B cell (primary cell): ENCODE data around the gene FAM111B. TPM values are rescaled to one million over a fixed set of nuclear protein-coding genes. Genes with fewer than 3 reads are reported as not detected.
A peak's percentile ranks its signal among the peaks of the same experiment; 100 is the strongest.

ENCODE experiments used
- ATAC-seq: fragments of 200-7000 bp; cut with Tn5 transposase; one replicate; pipeline ENCODE4 v1.10.0; 2021; ENCODE audit warnings: low read depth, mild to moderate bottlenecking, moderate number of reproducible peaks, moderate library complexity
- CTCF ChIA-PET: fragments of 350-600 bp; sonication (Branson Sonifier 250); formaldehyde crosslinking; loops from one replicate; lab custom pipeline; 2021; ENCODE audit warnings: antibody characterized with exemption, inconsistent platforms; lab: Charles Lee
- POLR2A ChIA-PET: fragments of 350-600 bp; sonication (Branson Sonifier 250); formaldehyde crosslinking; loops from one replicate; lab custom pipeline; 2021; ENCODE audit warnings: antibody characterized with exemption; lab: Charles Lee
- DNase-seq: peaks from one replicate; pipeline ENCODE4 v3.0.0; 2013
- H2AFZ ChIP-seq: 2 replicates; pipeline ENCODE4 v1.6.1; 2012; ENCODE audit warnings: mild to moderate bottlenecking, low read depth, low read length; ENCODE audit not compliant: insufficient read depth, poor library complexity, severe bottlenecking
- H3K27ac ChIP-seq, 2 donors: 1 replicate in 1 of 2; 2 replicates in 1 of 2; pipeline ENCODE4 v1.5.1; 2012 to 2013; ENCODE audit warnings: low read length in 2 of 2, mild to moderate bottlenecking in 2 of 2, moderate library complexity in 1 of 2
- H3K27me3 ChIP-seq, 4 experiments: fragments of 200-600 bp in 1 of 4; sonication (generic) in 1 of 4; replicated peaks in 1 of 4; 1 replicate in 2 of 4; 2 replicates in 2 of 4; pipeline versions ENCODE4 v1.6.1 to v1.7.0; 2013 to 2016; ENCODE audit warnings: low read length in 3 of 4, mild to moderate bottlenecking in 2 of 4, mixed read lengths in 1 of 4, moderate library complexity in 1 of 4; ENCODE audit not compliant: insufficient read depth in 4 of 4, control insufficient read depth in 3 of 4; ENCODE audit errors: control extremely low read depth in 1 of 4
- H3K36me3 ChIP-seq, 2 experiments: replicated peaks in 1 of 2; 1 replicate in 1 of 2; 2 replicates in 1 of 2; pipeline versions ENCODE4 v1.6.1 to v1.7.1; 2013; ENCODE audit warnings: low read length in 1 of 2; ENCODE audit not compliant: insufficient read depth in 2 of 2, control insufficient read depth in 1 of 2; ENCODE audit errors: control extremely low read depth in 1 of 2, extremely low read depth in 1 of 2
- H3K4me1 ChIP-seq, 2 donors: fragments of 200-600 bp in 1 of 2; sonication (generic) in 1 of 2; 1 replicate in 1 of 2; 2 replicates in 1 of 2; pipeline versions ENCODE4 v1.5.1 to v1.6.1; 2013 to 2017; ENCODE audit warnings: low read length in 2 of 2; ENCODE audit not compliant: control insufficient read depth in 2 of 2, insufficient read depth in 2 of 2
- H3K4me2 ChIP-seq: replicated peaks from 2 replicates; pipeline ENCODE3; 2012; ENCODE audit warnings: mild to moderate bottlenecking, low read depth, low read length; ENCODE audit not compliant: poor library complexity, severe bottlenecking
- H3K4me3 ChIP-seq, 5 experiments: fragments of 200-600 bp in 1 of 5; sonication (generic) in 1 of 5; 1 replicate in 3 of 5; 2 replicates in 2 of 5; pipeline versions ENCODE4 v1.5.1 to v1.7.0; 2011 to 2016; ENCODE audit warnings: low read length in 4 of 5, mild to moderate bottlenecking in 4 of 5, low read depth in 2 of 5, control low read depth in 1 of 5, moderate library complexity in 1 of 5; ENCODE audit not compliant: insufficient read depth in 1 of 5; ENCODE audit errors: control extremely low read depth in 1 of 5, extremely low read depth in 1 of 5
- H3K79me2 ChIP-seq: fragments of 200-600 bp; sonication (generic); one replicate; pipeline ENCODE4 v1.6.0; 2016; ENCODE audit warnings: low read length; ENCODE audit not compliant: control insufficient read depth, insufficient read depth
- H3K9ac ChIP-seq: fragments of 200-600 bp; sonication (generic); 2 replicates; pipeline ENCODE4 v1.6.1; 2017; ENCODE audit warnings: mild to moderate bottlenecking, low read length, moderate library complexity
- H3K9me3 ChIP-seq, 3 donors: one replicate each; pipeline versions ENCODE4 v1.6.1 to v1.7.1; 2013; ENCODE audit warnings: low read length in 2 of 3; ENCODE audit not compliant: control insufficient read depth in 2 of 3, insufficient read depth in 1 of 3; ENCODE audit errors: control extremely low read depth in 1 of 3
- H4K20me1 ChIP-seq: 2 replicates; pipeline ENCODE4 v1.6.0; 2012; ENCODE audit warnings: mild to moderate bottlenecking, low read length; ENCODE audit not compliant: insufficient read depth, control insufficient read depth, poor library complexity, severe bottlenecking
- H3K27ac Mint-ChIP-seq: one replicate; pipeline ENCODE4 v1.8.0; 2021; ENCODE audit warnings: mixed read lengths
- H3K27me3 Mint-ChIP-seq: one replicate; pipeline ENCODE4 v1.8.0; 2021; ENCODE audit warnings: mixed read lengths
- H3K4me1 Mint-ChIP-seq: one replicate; pipeline ENCODE4 v1.8.0; 2021; ENCODE audit warnings: mixed read lengths
- H3K4me3 Mint-ChIP-seq: one replicate; pipeline ENCODE4 v1.8.0; 2021; ENCODE audit warnings: mixed read lengths
- H3K9me3 Mint-ChIP-seq: one replicate; pipeline ENCODE4 v1.8.0; 2022; ENCODE audit warnings: mixed read lengths; ENCODE audit not compliant: insufficient read depth
- CTCF ChIP-seq: fragments of 200-600 bp; IDR thresholded peaks from one replicate; pipeline ENCODE4 v1.8.0; 2022; ENCODE audit warnings: antibody characterized with exemption, mild to moderate bottlenecking
- EZH2 ChIP-seq: IDR thresholded peaks from 2 replicates; pipeline ENCODE4 v1.6.1; 2012; ENCODE audit warnings: borderline replicate concordance, low read depth, mild to moderate bottlenecking, moderate library complexity, low read length; ENCODE audit not compliant: insufficient read depth, poor library complexity, severe bottlenecking
- WGBS: methylation state at CpG from one replicate; pipeline ENCODE4 v1.1.5; 2013; ENCODE audit warnings: missing lambda C conversion rate; ENCODE audit not compliant: insufficient coverage; 5-methylcytosine and 5-hydroxymethylcytosine counted together
- intact Hi-C: fragments of 100-400 bp; cut with micrococcal nuclease; formaldehyde crosslinking; loops from one replicate; pipeline ENCODE4 v1.10.0; 2022
- polyA plus RNA-seq: library from polyadenylated mRNA; depleted of rRNA; stranded (reverse); fragments of >200 nt; gene quantifications from 2 replicates; pipeline ENCODE4 v1.2.3, GENCODE V29; 2012
- total RNA-seq, 2 donors: library from RNA; stranded (reverse); fragments of 120-200 nt in 1 of 2; gene quantifications; 1 replicate in 1 of 2; 2 replicates in 1 of 2; pipeline versions ENCODE4 v1.2.3 to v1.2.4, GENCODE V29; 2013 to 2022

Gene FAM111B
- total and polyA plus RNA-seq, 2 donors (not counting 1 experiment from before 2014, with no cell fraction given) = 3.6 to 155 TPM

GRCh38 chr11:59069087-59069486 lies 38.0 kb upstream of the FAM111B start:
- H3K4me3 ChIP-seq = no peak overlapping the region
- no peaks in the 10 kb centered on the region for H3K79me2 ChIP-seq
- DNase-seq = no peak
- H3K4me1 ChIP-seq = no peaks in the 10 kb centered on the region
- no peak overlapping the region for H3K27ac ChIP-seq
- peaks cover 0 to 15% (median 10%) of the 10 kb centered on the region in 3 donors for H3K9me3 ChIP-seq
- Mint-ChIP-seq H3K9me3 (peaks cover 17% of the 10 kb centered on the region), H3K4me3 (no peak overlapping the region), H3K4me1 (peaks cover 3% of the 10 kb centered on the region), H3K27me3 (no peaks in the 10 kb centered on the region), H3K27ac (no peak overlapping the region)
- POLR2A ChIA-PET = no interaction called here
- no CpG with 5 or more reads among the region's 1 CpG for WGBS
- no peak overlapping the region for H3K9ac ChIP-seq
- TF ChIP-seq EZH2 = no peak
- TF ChIP-seq CTCF = no peak
- H4K20me1 ChIP-seq = no peaks in the 10 kb centered on the region
- H2AFZ ChIP-seq = no peak overlapping the region
- intact Hi-C loops = no loop called here
- H3K36me3 ChIP-seq = no peaks in the 10 kb centered on the region
- CTCF ChIA-PET = interaction anchor here (0.9 to 2.2 kb wide), 3 partner anchors 11 to 89 kb away, joined by 3 to 9 read pairs (median 6); no protein-coding TSS in a partner anchor
- ATAC-seq = no peak
- no peaks in the 10 kb centered on the region for H3K27me3 ChIP-seq
- no peak overlapping the region for H3K4me2 ChIP-seq

GRCh38 chr11:59076876-59077571 lies 30.0 kb upstream of the FAM111B start:
- ATAC-seq = peak; percentile 86
- Histone ChIP-seq H3K9ac (peak overlapping the region; percentile 25), H3K27ac (peak overlapping the region; percentile 70 to 80), H3K36me3 (no peaks in the 10 kb centered on the region), H3K79me2 (peaks cover 14% of the 10 kb centered on the region), H3K27me3 (no peaks in the 10 kb centered on the region), H4K20me1 (no peaks in the 10 kb centered on the region), H3K4me1 (peaks cover 54 to 58% of the 10 kb centered on the region in 2 donors), H3K9me3 (peaks cover 0 to 16% (median 9%) of the 10 kb centered on the region in 3 donors), H3K4me2 (peak overlapping the region; percentile 68), H3K4me3 (peak overlapping the region in 1 of 5 experiments; percentile 15), H2AFZ (peak overlapping the region; percentile 38)
- Mint-ChIP-seq H3K27me3 (no peaks in the 10 kb centered on the region), H3K4me1 (peaks cover 55% of the 10 kb centered on the region), H3K4me3 (peak overlapping the region; percentile 60), H3K27ac (peak overlapping the region; percentile 79), H3K9me3 (peaks cover 12% of the 10 kb centered on the region)
- no peak for TF ChIP-seq EZH2
- POLR2A ChIA-PET = interaction anchor here (0.7 to 1.4 kb wide), 4 partner anchors 11 to 21 kb away, joined by 3 to 4 read pairs (median 4); no protein-coding TSS in a partner anchor
- DNase-seq = peak; percentile 76
- intact Hi-C loops = loop anchor here (1.0 kb wide), 2 partner anchors 11 to 19 kb away; no protein-coding TSS in a partner anchor
- CTCF ChIA-PET = interaction anchor here (1.0 to 3.5 kb wide), 9 partner anchors 10 to 59 kb away, joined by 3 to 21 read pairs (median 6); partner anchors contain the start of gene FAM111B
- 49% methylated on average over 6 of the region's 8 CpGs for WGBS
